Stimulated activated CD8-positive, alpha-beta memory T cell treated with anti-CD3 and anti-CD28 coated beads, Interleukin-15, amount 100 ng/mL, for 48 hours (primary cell): ENCODE data around the gene CCR4.
"Not testable (repeated sequence)": the region's sequence is repeated elsewhere in the genome, so short reads cannot be mapped to it uniquely, and the experiment has no call there.

Experiments used
- DNase-seq, 2 donors: peaks; one replicate each; pipeline ENCODE4 v3.0.0-alpha.2; 2020; ENCODE audit warnings: low read depth in 2 of 2

CCR4 gene

DNA sequence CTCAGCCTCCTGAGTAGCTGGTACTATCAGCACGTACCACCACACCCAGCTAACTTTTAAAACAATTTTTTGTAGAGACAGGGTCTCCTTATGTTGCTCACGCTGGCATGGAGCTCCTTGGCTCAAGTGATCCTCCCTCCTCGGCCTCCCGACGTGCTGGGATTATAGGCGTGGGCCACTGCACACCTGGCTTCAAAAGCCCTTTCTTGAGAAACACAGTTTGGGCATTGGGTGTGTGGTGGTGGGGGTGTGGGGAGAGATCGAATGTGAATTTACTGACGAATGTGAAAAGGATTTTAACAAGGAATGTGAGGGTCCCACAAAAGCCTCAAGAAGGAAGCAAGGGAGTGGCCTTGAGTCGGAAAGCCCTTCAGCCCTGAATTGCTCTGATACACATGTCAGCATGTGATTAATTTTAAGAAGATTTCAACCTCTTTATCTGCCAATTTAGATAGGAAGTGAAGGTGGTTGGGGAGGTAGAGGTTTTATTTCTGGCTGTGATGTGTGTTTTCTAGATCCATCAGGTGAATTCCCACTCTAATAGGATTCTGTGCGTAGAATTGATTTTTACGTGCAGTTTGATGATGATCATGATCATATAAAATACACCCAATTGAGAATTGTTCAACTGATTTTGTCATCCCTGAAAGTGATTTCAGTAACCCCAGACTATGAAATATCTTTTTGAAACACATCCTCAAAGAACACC lies 1.1 kb downstream of the CCR4 start:
- DNase-seq, result no peak

DNA sequence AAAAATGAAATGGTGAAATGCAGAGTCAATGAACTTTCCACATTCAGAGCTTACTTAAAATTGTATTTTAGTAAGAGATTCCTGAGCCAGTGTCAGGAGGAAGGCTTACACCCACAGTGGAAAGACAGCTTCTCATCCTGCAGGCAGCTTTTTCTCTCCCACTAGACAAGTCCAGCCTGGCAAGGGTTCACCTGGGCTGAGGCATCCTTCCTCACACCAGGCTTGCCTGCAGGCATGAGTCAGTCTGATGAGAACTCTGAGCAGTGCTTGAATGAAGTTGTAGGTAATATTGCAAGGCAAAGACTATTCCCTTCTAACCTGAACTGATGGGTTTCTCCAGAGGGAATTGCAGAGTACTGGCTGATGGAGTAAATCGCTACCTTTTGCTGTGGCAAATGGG lies 3.1 kb downstream of the CCR4 start:
- DNase-seq, result no peak

DNA sequence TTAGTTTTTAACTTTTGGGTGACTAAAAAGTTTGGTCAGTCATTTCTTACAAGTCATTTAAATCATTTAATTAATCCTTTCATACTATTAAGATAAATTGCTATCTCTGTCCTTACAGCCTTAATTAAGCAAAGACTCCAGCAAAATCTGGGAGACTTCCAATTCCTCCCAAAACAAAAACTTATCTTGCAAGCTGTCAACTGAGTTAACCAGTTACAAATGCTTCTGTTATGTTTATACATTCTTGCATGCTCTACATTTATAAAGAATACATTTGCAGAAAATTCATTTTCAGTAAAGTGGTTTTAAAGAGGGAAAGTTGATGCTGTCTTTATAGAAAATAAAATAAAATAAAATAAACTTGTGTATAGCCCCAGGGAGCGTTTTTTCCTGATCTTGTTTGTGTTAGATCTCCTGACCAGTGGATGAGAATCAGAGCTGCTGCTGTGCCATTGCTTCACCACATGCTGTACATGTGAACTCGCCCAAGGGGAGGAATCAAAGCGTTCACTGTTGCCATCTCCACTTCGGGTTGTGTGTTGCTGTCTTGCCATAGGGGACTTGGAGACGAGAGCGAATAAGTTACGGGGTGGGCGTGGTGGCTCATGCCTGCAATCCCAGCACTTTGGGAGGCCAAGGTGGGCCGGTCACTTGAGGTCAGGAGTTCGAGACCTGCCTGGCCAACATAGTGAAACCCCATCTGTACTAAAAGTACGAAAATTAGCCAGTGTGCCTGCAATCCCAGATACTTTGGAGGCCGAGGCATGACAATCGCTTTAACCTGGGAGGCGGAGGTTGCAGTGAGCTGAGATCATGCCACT lies 5.5 kb downstream of the CCR4 start:
- DNase-seq, result no peak

DNA sequence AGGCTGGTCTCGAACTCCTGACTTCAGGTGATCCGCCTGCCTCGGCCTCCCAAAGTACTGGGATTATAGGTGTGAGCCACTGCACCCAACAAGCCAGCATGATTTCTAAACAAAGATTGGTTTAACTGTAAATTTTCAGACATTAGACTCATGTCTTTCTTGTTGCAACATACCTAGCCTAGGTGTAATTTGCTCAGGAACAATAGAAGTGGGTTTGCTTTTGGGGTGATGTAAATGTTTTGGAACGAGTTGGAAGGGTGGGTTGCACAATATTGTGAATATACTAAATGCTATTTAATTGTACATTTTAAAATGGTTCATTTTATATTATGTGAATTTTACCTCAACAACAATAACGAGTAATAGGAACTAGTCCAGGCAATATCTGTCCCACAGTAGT lies 7.1 kb downstream of the CCR4 start:
- no peak for DNase-seq

DNA sequence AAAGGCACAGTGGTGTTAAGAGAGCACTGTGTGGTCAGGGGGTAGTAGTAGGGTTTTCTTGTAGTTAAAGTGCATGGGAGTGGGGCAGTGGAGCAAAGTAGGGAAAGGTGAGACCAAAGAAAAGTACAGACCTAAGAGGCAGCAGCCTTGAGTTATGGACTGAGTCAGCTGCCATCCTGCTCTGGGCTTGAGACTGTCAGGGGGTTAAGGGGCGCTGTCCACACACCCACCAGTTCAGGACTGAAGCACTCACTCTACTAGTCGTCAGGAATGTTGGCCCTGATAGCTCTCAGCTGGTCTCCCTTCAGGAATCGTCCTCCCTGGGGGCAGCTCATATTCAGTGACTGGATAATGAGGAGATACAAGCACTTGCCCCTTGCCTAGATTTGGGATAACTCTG lies 7.9 kb downstream of the CCR4 start:
- no peak for DNase-seq

DNA sequence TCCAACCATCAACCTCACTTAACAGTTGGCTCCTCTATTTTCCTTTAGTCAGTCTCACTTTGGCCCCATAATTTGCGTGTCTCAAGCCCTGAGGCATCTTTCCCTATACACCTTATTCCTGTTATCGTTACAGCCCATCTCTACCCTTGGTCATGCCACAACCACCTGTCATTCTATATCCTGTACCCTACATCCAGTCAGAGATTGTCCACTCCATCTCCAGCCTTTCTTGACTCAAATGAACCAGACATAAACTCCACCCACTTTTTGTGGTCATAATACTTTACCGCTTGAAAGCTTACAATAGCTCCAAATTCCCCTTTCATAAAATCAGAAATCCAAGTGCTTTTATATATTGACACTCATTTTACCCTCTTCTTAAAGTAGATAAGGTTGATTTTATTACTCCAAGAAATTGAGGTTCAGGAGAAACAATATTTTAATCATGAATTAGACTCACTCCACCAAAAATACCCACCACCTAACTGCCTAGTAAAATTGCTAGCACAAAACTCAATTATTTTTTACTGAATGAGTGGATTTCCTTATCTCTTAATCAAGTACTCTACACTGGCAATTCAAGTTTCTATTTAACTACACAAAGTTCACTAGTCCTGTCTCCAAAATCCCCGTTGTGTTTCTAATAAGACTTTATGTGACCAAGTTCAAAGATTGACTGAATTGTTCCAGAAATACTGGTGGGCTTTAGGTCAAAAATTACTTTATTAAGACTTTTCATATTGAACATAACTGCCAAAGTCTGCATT lies 9.1 kb downstream of the CCR4 start:
- DNase-seq, result no peak

DNA sequence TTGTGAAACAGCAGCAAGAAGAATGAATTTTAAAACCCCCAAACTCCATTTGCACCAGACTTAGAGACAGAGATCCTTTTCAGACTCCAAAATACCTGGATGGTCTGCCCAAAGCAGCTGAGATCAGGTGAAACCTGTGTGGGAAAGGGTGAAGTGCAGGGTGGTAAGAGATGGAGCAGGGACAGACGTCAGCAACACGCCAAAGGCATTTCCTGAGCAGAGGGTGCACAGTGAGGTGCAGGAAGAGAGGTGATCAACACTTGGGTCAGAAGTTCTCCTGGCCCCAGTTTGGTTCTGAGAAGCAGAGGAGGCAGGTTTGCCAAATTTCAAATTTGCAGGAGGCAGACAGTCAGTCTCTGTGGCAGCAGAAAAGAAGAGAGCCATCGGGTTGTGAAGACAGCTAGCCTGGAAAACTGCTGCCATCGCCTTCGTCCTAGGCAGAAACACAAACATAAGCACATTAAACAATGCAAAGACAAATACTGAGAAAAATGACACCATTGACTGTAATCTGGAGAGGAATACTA lies 9.8 kb downstream of the CCR4 start:
- peak in 1 of 2 donors; percentile 21 for DNase-seq

DNA sequence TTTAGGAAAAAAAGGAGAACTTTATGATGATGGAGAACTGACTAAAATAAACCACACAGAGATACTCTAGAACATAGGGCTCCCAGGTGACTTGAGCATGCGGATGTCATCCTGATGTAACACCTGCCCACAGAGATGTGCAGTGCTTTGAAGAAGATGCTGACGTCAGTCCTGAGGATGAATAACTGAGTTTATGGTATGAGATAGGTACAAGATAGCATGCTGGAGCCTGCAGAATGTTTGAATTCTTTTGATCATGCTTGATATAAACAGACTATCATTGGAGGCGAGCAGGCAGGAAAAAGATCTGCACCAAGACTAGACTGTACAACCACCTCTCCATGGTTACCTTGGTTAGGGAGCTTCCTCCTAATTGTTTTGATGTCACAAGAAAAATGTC lies 12.4 kb downstream of the CCR4 start:
- no peak for DNase-seq

DNA sequence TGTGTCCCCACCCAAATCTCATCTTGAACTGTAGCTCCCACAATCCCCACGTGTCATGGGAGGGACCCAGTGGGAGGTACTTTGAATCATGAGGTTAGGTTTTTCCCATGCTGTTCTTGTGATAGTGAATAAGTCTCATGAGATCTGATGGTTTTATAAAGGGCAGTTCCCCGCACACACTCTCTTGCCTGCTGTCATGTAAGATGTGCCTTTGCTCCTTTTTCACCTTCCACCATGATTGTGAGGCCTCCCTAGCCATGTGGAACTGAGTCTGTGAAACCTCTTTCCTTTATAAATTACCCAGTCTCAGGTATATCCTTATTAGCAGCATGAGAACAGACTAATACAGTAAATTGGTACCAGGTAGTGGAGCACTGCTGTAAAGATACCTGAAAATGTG lies 13.3 kb downstream of the CCR4 start:
- not testable (repeated sequence) for DNase-seq

DNA sequence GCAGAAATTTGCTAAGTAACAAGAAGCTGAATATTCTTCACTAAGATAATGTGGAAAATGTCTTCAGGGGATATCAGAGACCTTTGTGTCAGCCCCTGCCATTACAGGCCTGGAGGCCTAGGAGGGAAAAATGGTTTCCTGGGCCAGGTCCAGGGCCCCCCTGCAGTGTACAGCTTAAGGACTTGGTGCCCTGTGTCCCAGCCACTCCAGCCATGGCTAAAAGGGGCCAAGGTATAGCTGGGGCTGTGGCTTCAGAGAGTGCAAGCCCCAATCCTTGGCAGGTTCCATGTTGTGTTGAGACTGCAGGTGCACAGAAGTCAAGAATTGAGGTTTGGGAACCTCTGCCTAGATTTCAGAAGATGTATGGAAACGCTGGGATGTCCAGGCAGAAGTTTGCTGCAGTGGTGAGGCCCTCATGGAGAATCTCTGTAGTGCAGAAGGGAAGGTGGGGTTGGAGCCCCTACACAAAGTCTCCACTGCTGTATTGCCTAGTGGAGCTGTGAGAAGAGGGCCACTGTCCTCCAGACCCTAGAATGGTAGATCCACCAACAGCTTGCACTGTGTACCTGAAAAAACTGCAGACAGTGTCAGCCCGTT lies 14.3 kb downstream of the CCR4 start:
- not testable (repeated sequence) for DNase-seq

DNA sequence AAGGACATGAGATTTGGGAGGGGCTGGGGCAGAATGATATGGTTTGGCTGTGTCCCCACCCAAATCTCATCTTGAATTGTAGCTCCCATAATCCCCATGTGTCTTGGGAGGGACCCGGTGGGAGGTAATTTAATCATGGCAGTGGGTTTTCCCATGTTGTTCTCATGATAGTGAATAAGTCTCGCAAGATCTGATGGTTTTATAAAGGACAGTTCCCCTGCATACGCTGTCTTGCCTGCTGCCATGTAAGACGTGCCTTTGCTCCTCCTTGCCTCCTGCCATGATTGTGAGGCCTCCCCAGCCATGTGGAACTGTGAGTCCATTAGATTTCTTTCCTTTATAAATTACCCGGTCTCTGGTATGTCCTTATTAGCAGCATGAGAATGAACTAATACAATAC lies 15.2 kb downstream of the CCR4 start:
- not testable (repeated sequence) for DNase-seq

DNA sequence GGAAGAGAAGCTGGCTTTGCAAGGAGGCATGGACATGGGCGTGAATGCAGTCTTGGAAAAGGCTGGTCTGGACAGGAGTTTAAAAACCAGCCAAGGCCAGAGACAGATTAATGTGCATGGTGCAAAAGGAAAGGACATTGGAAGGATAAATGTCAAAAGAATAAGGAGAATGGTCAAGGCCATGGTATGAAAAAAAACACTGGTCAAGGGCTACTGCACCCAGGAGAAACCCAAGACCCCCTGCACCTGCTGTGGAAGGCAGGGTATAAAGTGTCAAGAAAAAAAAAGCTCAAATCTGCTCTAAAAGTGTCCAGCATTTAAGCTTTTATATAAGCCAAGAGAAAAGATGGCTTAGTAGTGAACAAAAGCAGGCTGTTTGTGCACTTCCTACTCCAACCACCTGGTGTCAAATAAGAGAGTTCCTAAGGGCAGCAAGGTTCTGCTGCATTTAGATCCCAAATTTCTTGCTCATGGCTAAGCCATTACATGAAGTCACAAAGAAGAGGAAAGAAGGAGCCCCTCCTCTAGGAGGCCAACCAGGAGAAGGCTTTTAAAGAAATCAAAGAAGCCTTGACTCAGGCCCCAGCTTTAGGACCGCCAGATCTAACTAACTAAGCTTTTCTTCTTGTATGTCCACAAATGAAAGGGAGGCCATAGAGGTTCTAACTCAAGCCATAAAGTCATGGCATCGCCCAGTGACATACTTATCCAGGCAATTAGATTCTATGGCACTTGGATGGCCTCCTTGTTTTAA lies 16.9 kb downstream of the CCR4 start:
- DNase-seq, result no peak

DNA sequence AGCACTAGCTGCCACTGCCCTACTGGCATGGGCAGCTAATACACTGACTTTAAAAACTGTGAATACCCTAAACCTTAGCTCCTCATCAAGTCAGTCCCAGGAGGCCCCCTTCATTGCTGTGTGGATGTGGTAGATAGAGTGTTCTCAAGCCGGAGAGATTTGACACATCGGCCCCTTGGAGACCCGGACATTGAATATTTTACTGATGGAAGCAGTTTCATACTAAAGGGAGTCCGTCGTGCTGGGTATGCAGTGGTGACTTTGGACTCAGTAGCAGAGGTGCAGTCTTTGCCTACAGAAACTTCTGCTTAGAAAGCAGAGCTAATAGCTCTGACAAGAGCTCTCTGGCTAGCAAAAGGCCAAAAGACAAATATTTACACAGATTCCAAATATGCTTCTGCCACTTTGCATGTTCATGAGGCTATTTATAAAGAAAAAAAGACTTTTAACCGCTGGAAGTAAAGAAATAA lies 17.5 kb downstream of the CCR4 start:
- no peak for DNase-seq

DNA sequence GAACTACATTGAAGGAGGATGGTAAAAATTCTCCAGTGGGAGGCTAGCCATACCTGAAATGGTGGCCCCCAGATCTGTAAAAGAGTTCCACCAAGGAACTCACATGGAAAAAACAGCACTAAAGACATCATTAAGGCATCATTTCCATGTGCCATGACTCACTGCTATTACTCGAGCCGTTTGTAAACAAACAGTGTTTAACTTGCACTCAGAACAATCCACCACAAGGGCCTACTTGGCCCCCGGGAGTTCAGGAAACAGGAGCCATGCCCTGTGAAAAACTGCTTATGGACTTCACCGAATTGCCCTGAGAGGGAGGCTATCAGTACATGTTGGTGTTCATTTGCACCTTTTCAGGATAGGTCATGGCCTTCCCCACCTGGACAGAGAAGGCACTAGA lies 18.2 kb downstream of the CCR4 start:
- no peak for DNase-seq

DNA sequence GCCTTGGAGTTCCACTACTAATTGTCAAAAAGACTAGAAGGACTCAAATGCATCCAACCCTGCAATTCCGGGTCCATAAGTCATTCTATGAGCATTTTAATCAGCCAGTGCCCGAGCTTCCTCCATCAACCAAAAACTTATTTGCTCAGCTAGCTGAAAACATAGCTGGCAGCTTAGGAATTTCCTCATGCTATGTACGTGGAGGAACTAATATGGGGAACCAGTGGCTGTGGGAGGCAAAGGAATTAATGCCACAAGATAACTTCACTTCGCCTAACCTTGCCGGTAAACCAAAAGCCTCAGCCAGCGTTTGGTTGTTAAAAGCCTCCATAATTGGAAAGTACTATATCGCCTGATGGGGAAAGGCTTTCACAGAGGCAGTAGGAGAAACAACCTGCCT lies 19.8 kb downstream of the CCR4 start:
- DNase-seq, result not testable (repeated sequence)

DNA sequence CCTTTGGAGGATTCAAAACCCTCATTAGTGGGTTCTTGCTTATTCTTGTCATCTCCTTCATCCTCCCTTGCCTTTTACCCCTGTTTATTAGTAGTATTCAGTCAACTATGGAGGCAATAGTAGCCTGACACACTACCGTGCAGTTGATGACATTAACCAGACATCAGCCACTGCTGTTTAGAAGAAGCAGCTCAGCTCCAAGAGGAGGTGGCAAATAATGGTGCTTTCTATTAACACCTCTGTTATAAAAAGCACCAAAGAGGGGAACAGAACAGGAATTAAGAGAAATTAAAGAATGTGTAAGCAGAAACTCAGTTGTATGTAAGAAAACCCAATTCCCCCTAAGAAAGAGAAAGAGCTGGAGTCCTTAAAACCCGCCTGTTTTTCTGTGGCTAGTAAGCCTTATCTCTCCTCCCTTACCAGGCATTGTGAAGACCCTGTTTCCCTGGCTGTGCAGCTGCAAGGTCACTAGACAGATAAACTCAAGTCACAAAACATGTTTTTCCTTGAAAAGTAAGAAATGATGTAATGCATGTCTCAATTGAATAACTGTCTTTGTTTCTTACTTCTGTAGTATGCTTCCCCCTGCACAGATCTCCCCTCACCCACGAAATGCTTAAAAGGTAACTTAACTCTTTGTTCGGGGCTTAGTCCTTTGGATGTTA lies 21.2 kb downstream of the CCR4 start:
- no peak for DNase-seq

DNA sequence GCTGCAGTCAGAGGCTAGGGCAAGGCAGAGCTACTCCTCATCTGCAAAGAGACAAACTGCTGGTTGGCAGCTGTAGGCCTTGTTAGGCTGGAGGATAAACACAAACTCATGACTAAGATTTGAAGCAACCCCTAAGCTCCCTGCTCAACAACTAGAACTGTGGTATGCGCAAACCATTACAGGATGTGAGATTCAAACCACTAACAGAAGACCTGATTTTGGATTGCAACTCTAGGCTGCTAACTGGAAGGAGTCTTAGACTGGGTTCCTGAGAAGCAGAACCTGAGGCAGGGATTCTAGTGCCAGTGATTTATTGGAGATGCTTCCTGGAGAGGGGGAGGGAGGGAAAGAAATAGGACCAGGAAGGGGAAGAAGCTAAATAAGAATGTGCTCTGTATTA lies 22.5 kb downstream of the CCR4 start:
- no peak for DNase-seq

DNA sequence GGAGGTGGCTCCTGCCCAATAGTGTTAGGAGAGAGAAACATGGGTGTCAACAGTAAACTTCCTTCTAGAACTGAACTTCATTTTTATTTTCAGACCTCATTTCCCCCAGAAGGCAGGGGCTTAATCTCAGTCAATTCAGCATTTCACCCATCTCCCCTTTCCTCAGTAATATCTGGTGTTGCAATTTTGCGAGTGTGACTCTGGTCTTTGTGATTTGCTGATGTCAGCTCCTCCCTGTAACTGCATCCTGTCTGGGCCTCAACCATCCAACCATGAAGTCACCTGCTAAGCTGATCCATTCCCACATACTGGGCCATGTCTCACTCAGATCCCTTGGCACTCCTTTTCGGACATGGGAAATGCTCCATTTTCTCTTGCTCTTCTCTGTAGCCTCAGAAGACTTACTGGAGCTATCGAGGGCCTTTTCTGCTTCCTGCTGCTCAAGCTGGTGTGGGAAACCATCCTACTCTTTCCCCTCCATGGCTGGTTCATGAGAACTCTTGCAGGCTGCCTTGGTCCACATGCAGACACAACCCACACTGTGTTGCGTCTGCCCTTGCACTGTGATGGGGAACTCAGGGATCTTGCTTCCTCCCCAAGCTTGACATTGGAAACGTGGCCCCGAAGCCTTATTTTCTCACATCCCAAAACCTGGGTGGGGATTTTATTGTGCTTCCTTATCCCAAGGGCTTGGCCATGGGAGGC lies 24.6 kb downstream of the CCR4 start:
- no peak for DNase-seq

DNA sequence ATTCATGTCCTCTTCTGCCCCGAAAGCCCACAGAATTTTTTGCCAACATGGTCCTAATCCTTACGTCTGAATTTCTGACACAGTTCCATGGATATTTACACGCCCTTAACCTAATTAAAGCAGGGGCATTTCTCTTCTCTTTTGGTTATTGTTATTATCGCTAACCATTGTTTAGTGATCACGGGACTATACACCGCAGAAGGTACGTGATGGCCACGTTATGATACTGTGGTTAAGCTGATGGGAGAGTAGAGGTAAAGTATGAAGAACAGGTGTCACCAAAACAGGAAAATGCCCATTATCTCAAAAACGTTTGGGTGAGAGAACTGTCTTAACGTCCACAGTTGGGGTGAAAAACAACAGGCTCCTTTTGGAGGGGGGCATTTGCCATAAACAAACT lies 26.4 kb downstream of the CCR4 start:
- no peak for DNase-seq

DNA sequence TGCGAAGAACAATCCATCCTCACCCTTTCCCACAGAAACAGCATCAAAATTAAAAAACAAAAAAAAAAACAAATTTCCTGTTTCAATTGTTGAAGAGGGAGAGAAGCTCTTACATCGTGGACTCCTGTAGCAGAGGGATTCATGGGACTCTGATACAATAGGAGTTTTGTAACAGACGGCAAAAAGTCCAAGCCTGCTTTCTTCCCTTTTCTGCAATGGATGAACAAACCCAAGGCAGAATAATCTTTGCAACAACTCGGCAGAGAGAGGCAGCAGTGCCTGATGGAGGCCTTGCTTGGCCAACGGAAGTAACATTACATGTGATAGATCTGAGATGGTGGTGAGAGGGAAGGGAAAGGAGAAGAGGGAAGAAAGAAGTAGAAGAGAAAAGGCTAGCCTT lies 26.9 kb downstream of the CCR4 start:
- no peak for DNase-seq
